ENCODE measurements around the gene ATP23. TPM values are rescaled to one million over a fixed set of nuclear protein-coding genes. Genes with fewer than 3 reads are reported as not detected.

ATP23 gene
- 4.6 to 5.4 TPM (median 4.9 TPM) in 5 replicates for total RNA-seq (2022; extraction: Qiagen RNA extraction)

DNA sequence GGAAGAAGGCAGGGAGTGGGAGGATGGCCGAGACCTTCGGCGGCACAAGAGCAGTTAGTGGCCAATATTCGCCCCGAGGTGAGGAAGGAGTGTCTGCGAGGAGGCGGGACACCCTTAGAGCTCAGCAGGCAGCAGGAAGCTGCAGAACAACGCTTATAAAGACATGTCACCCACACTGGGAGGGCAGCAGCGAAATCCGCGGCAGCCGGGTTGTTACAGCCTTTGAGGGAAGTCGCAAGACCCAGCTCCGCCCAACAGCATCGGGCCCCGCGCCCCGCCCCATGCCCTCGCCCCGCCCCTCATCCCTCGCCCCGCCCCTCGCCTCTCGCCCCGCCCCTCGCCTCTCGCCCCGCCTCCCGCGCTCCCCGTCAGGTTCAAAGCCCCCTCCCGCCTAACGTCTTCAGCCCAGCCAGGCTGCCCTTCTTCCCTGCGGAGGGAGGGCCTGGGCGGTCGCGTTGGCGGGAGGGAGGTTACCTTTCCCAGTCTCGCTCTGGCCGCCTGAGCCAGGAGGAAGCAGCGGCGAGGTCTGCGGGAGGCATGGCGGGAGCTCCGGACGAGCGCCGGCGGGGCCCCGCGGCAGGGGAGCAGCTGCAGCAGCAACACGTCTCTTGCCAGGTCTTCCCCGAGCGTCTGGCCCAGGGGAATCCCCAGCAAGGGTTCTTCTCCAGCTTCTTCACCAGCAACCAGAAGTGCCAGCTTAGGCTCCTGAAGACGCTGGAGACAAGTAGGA is at the start of gene ATP23:
ATP23 (plus strand) TSS at position 403 of the 730 bp plus-strand sequence; CDS start at position 538, 135 bp downstream.

Other genes starting within 250 kb of the ATP23 start
- 112 to 124 TPM (median 114 TPM) in 5 replicates for gene OS9, start 247.4 kb upstream of the ATP23 start, total RNA-seq (2022; extraction: Qiagen RNA extraction)
- gene AGAP2, start 202.8 kb upstream of the ATP23 start, total RNA-seq (2022; extraction: Qiagen RNA extraction) = 0.09 to 0.23 TPM (median 0.16 TPM) in 5 replicates
- 15.0 to 22.2 TPM (median 17.1 TPM) in 5 replicates for gene TSPAN31, start 196.5 kb upstream of the ATP23 start, total RNA-seq (2022; extraction: Qiagen RNA extraction)
- gene CDK4, start 189.3 kb upstream of the ATP23 start, total RNA-seq (2022; extraction: Qiagen RNA extraction) = 240 to 276 TPM (median 248 TPM) in 5 replicates
- 6.4 to 8.0 TPM (median 7.8 TPM) in 5 replicates for gene MARCHF9, start 186.5 kb upstream of the ATP23 start, total RNA-seq (2022; extraction: Qiagen RNA extraction)
- gene CYP27B1, start 174.5 kb upstream of the ATP23 start, total RNA-seq (2022; extraction: Qiagen RNA extraction) = 1.4 to 2.4 TPM (median 2.0 TPM) in 5 replicates
- gene METTL1, start 169.5 kb upstream of the ATP23 start, total RNA-seq (2022; extraction: Qiagen RNA extraction) = 43.0 to 52.2 TPM (median 49.1 TPM) in 5 replicates
- 3.5 to 6.2 TPM (median 5.1 TPM) in 5 replicates for gene EEF1AKMT3, start 169.0 kb upstream of the ATP23 start, total RNA-seq (2022; extraction: Qiagen RNA extraction)
- gene TSFM, start 158.8 kb upstream of the ATP23 start, total RNA-seq (2022; extraction: Qiagen RNA extraction) = 62.8 to 79.9 TPM (median 69.5 TPM) in 5 replicates
- 0.39 to 0.74 TPM (median 0.55 TPM) in 5 replicates for gene AVIL, start 122.8 kb upstream of the ATP23 start, total RNA-seq (2022; extraction: Qiagen RNA extraction)
- 38.6 to 55.2 TPM (median 49.3 TPM) in 5 replicates for gene CTDSP2, start 94.8 kb upstream of the ATP23 start, total RNA-seq (2022; extraction: Qiagen RNA extraction)

Measured in A549 treated with AZD2906 at 1 μM for 4 hours (cell line).